Effector CD8-positive, alpha-beta T cell (primary cell): Measurements from ENCODE around the gene TMEM255B.
"Not testable (repeated sequence)": the region's sequence is repeated elsewhere in the genome, so short reads cannot be mapped to it uniquely, and the experiment has no call there.

Source experiments
- DNase-seq: peaks from one replicate; lab custom pipeline; 2025; lab: John Stamatoyannopoulos, UW

Gene TMEM255B

DNA sequence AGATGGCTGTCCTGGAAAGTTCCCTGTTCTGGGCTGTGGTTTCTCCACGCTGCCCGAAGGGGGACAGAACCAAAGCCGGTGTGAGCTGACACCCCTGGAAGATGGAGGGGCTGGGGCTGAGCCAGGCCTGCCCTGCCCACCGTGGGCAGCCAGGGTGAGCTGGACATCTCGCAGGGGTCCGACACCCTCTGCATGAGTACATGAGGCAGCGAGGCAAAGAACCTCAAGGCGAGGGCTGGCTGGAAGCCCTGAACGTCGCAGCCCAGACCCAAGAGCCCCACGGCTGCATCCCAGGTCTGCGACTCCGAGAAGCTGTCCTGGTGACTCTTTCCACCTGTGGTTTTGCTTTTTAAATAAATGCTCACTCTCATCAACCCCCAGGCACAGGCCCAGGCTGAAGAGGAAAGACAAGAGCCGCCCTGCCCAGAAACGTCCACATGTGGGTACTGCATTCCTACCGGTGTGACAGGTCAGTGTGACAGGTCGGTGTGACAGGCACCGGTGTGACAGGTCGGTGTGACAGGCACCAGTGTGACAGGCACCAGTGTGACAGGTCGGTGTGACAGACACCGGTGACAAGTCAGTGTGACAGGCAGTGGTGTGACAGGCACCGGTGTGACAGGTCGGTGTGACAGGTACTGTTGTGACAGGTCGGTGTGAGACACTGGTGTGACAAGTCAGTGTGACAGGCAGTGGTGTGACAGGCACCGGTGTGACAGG, 74.2 kb downstream of the TMEM255B start:
- DNase-seq: no peak

DNA sequence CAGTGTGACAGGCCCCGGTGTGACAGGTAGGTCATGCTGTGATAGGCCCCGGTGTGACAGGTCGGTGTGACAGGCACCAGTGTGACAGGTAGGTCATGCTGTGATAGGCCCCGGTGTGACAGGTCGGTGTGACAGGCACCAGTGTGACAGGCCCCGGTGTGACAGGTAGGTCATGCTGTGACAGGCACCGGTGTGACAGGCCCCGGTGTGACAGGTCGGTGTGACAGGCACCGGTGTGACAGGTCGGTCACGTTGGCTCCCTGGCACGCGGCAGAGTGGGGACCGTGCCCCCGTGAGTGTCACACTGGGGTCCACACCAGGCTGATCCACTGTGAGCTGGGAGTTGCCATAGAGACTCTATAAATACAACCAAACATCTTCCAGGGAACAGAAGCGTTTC, 75.0 kb downstream of the TMEM255B start:
- DNase-seq: not testable (repeated sequence)

DNA sequence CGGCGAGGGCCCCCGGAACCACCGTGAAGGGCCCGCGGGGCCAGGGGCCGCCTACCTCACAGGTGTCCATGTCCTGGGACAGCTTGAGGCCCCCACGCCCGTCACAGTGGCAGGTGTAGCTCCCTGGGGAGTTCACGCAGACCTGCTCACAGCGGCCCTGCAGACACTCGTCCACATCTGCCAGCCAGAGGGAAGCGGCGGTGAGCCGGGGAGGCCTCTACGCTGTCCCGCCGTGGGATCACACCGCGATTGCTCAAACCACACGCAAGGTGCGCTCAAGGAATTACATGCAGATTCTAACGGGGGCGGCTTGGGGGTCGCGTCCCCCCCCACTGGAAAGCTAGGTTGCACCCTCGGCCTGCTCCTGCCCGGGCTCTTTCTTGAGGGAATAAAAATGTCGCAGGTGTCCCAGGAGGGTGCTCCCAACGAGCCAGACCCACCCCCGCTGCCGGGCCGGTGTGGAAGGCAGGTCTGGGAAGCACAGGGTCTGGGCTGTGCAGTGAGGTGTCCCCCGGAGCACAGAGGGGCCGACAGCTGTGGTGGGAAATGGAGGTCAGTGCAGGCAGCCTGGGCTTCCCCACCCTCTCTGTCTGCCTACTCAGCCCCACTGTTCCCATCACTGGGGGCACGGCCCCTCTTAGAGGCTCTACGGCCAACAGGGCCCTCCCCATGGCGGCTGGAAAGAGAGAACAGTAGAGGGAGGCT, 75.6 kb downstream of the TMEM255B start:
- no peak for DNase-seq

DNA sequence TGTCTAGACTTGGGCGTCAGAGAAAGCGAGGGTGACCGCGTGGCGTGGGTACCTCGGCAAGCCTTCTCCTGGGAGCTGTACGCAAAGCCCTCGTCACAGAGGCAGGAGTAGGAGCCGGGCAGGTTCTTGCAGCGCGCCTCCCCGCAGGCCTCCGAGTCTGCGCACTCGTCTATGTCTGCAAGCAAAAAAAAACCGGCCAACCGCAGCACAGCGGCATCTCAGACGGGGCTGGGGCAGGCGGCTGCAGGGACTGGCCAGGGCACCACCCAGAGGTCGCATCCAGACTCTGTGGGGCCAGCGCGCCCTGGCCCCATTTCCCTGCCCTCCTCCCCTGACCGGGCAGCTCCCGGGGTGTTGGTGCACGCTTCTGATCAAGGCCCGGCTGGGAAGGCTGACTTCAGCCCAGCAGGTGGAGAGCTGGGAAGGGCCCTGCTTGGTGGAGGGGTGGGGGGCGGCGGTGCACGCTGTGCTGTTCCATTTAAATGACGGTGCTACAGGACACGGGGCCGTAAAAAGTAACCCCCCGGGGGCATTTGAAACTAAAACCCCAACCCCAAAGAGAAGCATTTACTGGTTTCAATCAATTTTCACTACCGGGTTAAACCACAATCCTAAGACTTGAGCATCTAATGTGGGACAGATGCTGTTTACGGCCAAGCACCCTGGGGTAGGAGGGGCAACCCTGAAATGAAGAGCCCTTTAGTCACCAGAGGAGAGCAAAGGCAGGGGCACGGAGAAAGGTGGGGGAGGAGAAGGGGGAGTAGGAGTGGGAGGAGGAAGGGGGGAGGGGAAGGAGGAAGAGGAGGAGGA, 76.6 kb downstream of the TMEM255B start:
- DNase-seq: no peak

DNA sequence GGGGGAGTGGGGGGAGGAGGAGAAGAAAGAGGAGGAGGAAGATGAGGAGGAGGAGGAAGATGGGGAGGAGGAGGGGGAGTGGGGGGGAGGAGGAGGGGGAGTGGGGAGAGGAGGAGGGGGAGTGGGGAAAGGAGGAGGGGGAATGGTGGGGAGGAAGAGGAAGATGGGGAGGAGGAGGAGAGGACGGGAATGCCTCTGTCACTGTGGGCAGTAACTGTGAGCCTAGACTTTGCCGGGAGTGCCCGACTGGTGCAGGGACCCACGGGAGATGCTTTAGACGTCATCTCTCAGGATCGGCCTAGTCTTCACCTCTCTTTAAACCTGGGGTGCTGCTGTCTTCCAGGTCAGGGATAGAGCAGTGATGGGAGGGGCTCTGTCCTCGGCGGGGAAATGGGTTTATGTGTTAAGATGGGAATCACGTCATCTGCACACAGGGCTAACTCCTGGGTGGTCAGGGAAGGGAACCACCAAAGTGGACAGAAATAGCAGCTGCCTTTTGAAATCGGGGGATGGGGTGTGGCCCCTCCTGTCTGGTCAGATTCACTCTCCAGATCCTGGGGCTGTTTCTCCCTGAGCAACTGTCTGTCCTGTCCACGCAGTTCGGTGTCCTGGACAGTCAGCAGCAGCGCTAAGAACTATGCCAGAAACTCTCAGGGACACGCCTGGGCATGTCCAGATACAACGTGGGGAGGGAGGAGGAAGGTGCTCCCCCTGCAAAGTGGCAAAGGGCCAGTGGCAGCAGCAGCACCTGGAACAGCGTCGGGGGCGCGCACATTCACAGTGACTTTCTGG, 77.9 kb downstream of the TMEM255B start:
- no peak for DNase-seq

DNA sequence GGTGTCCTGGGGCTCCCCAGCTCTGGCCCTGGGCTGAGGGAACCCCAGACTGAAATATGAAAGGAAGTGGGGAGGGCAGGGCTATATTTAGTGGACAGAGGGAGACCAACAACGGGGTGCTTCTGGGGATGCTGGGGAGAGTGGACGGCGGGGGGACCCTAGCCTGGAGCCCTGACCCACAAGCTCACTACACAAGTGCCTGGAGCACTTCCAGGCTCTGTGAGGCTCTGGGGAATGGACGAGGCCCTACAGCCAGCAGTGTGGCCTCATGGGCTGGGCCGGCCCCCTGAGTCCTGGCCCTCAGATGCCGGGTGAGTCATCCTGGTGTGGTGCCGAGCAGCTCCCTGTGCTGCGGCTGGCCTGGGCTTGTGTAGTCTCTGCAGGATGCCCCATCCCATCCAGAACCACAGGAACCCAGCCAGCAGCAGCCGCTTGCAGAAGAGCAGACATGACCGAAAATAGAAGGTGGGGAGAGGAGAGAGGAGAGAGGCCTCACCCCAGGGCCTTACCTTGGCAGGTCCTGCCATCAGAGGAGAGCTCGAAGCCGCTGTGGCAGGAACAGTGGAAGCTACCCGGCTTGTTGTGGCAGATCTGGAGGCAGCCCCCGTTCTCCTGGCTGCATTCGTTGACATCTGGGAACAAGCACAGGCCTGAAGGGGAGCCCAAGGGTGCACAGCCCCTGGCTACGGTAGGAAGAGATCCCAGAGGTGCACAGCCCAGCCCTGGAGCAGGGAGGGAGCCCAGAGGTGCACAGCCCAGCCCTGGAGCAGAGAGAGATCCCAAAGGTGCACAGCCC, 78.7 kb downstream of the TMEM255B start:
- DNase-seq: no peak

DNA sequence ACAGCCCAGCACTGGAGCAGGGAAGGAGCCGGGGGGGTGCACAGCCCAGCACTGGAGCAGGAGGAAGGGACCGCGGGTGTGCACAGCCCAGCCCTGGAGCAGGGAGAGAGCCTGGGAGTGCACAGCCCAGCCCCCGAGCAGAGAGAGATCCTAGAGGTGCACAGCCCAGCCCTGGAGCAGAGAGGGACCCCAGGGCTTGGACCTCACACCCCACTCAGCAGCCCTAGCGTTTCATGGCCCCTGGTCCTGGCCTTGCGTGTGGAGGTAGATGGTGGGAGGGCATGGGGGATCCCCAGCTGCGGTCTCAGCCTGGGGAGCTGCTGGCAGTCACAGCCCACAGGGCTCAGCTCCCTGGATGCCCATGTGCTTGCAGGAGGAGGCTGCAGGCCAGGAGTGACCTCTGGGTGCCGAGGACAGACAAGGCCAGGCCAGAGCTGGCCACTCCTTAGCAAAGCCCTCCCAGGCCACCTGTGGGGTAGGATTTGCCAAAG, 79.7 kb downstream of the TMEM255B start:
- no peak for DNase-seq

DNA sequence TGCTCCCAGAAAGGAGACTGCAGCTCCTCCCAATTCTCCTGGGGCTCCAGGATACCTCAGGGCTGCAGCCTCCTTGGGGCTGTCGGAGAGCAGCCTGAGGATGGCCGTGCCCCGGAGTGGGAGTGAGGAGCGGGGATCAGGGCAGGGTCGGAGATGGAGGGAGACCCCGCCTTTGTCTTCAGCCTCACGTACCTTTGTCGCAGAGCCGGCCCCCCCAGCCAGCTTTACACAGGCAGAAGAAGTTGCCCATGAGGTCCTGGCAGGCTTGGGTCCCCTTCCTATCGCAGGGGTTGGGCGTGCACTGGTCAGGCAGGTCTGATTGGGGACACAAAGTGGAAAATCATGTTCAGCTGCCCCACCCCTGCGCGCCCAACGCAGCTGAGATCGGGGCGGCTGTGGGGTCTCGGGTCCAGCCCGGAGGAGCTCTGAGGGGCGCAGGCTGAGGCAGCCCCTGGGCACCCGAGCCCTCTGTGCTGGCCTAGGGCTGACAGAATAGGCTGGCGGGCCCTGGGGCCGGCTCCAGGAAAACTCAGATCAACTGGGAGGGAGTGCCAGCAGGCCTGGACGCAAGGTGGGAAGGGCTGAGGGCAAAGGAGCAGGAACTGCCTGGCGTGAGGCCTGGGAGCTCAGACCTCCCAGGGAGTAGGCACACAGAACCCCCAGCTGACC, 80.6 kb downstream of the TMEM255B start:
- DNase-seq: no peak

DNA sequence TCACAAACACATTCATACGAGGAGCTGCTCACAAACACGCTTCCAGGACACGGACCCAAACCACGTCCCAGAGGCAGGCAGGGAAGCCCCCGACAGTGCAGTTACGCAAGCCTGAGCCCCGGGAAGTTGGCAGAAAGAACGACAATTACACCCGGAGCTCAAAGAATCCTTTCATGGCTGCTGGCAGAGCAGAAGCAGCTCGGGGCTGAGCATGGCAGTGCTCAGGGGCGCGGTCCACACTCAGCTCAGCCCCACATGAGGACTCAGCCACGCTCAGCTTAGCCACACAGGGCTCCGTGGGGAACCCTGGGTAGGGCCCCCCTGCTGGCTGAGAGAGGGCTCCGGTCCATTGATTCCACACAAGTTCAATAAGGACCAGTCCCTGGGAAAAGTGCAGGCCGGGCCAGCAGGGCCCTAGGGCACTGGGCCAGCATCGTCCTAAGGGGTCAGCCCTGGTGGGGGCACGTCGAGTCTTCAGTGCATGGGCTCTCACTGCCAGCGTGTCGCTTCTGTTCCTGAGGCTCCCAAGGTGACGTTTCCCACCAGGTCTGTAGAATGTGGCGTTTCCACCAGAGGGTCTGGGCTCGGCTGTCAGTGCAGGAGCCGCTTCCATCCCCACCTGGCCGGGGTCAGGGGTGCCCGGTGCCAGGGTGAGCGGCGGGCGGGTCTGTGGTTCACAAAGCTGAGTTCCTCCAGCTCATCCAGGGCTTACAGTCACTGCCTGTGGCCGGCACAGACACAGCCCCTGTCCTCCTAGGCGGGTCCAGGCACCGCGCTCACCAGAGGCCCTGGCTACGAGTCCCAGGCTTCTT, 81.7 kb downstream of the TMEM255B start:
- no peak for DNase-seq

DNA sequence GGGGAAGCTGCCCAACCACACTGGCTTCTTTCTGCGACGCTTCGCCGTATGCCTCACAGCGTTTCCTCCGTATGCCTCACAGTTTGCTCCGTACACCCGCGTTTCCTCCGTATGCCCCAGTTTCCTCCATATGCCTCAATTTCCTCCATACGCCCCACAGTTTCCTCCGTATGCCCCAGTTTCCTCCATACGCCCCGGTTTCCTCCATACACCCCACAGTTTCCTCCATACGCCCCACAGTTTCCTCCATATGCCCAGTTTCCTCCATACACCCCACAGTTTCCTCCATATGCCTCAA, 82.3 kb downstream of the TMEM255B start:
- no peak for DNase-seq

DNA sequence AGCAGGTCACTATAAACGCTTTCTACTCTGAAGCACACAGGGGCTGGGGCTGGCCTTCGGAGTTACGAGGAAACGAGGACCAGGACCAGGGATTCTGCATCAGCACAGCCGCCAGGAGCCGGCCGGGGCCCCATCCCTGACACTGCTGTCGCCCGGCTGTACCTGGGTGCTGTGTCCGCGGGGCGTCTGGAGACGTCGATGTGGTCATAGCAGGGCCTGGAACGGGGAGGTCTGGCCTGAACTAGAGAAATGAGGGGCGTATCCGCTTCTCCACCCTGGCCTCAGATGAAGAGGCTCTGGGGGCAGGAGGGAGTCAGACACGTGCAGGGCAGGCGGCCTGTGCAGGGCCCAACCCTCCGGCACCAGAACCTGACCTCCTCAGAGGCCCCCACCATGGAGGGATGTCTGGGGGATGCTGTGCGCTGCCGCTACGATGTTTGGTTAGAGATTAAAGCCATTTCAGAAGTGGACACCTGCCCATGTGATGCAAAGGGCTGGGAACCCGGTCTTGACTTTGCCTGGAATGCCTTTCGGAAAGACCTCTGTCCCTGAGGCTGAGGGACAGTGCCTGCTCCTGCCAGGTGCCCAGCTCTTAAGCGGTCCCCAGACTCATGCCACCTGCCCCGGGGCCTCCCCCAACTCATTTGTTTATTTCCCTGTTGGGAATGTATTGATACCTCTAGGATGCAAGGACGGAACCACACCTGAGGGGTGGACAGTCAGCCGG, 83.5 kb downstream of the TMEM255B start:
- no peak for DNase-seq

DNA sequence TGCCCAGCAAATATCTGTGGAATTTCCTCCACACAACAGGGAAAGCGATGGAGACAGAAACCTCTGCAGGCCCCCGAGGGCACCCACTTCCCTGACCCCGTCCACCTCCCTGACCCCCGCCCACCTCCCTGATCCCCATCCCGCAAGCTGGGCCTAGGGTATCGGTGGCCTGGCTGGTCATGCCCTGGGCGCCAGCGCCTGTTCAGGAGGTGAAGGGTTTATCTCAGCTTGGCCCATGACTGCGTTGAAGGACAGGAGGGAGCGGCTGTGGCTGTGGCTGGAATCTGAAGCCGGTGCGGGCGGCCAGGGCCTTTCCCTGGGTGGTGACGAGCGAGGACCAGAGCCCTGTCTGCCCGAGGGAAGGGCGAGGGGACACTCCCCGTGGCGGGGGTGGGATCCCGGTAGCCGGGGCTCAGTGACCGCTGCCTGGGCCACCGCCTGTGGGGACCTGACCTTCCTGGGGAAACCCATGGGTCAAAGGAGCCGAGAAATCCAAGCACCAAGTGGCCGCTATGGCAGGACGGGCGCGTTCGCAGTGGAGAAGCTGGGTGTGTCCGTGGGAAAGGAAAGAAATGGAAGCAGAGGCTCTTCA, 84.1 kb downstream of the TMEM255B start:
- DNase-seq: no peak

DNA sequence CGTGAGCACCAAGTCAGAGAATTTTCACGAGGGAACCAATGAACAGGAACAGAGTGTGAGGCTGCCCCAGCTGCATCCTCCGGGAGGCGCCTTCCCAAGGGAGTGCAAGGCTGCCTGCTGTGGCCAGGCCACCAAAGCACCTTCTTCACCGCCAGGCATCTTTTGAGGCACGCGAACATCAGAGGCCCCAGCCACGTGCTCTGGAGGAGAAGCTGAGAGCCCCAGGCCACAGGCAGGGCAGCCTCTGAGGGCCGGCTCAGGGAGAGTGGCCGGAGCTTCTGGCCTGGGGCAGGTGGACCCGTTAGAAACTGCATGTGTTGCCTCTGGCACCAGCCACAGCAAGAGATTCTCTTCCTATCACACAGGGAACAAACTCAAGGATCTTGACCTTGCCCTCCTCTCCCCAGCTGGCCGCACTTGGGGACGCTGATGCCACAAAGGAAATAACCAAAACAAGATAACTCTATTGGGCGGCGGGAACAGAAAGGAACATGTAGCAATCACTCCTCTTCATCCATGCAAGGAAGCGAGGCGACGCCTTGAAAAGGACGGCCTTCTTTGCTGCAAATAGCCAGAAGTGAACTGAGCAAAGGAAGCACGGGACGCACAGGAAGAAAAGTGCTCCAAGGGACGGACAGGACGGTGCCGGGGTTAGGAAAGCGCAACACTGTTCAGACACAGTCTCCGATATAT, 85.0 kb downstream of the TMEM255B start:
- DNase-seq: no peak

DNA sequence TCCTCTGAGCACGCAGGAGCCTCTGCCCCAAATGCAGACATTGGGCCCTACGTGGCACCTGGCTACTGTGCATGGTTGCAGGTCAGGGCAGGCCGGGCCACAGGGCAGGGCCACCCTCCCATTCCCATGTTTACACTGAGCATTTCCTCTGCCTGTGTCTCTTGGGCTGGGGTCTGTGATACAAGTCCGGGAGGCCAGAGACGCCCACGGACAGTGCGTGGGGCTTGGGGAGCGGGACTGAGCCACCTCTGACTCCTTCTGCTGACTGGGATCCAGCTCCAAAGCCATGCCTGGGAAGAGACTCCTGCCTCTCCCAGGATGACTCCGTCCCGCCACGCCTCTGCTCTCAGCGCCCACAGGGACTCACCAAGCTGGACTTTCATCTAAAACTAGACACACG, 86.0 kb downstream of the TMEM255B start:
- DNase-seq: no peak

DNA sequence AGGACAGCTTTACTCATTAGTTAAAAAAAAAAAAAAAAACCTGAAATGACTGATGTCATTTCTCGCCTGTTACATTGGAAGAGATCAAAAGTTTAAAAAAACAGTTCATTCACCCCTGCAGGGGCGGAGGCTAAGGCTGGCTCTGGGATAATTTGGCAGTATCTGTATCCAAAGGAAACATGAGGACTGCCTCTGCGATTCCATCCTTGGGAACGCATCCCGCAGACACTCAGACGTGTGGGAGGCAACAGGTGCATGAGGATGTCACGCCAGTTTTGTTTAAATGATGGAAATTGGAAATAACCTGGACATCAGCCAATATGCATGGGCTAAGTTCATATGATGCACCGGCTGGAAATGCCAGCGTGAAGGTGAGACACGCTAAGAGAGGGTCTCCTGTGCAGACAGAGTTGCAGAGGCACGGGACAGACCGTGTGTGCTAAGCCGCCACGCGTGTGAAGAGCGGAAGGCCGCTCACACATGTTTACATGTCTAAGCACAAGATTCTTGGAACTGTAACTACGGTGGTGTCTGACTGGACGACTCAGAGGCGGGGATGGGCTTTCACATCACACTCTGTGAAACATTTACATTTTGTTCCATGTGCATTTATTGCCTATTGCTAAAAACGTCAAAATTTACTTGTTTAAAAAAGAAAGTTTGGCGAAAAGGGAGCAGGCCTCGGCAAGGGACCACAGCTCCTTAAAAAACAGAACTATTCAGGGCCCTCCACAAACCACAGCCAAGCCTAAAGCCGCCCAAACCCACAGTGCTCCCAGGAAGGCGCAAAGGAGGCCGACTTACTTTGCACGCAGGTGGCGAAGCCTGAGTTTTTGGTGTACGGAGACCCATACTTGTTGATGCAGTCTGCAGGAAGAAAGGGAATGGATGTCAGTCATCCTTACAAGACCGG, 87.0 kb downstream of the TMEM255B start:
- DNase-seq: no peak

DNA sequence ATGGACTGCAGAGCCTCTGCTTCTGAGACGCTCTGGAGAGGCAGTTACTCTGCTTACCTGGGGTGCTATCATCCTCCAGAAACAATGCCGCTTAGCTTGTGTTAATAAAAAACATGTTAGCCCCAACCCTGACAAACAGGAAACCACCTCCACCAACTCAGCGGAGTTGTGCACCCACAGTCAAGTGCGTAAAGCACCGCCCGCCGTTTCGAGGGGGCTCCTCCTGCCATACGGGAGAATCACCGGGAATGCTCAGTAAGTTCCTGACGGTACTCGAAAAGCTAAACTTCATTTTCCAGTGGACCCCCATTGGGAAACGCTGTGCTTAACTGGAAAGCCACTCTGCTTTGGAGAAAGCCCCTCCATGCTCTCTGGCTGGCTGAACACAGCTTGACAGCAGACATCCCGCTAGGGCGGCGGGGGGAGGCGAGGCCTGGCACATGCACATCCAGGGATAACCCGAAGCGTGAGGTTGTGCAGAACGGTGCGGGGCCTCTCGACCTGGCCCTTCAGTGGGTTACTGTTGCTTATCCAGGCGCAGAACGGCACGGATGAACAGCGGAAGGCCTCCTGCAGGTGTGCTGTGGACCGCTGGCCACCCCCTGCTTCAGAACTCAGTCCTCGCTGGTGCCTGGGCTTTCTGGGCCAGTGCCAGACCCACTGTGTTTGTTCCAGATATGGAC, 87.8 kb downstream of the TMEM255B start:
- no peak for DNase-seq
